ENCODE data around the gene CENPB. TPM values are rescaled to one million over a fixed set of nuclear protein-coding genes. Genes with fewer than 3 reads are reported as not detected.

CENPB gene
- polyA plus RNA-seq, 1 of the 3 experiments (the other 2 are of a cell fraction), result 41.2 TPM

DNA sequence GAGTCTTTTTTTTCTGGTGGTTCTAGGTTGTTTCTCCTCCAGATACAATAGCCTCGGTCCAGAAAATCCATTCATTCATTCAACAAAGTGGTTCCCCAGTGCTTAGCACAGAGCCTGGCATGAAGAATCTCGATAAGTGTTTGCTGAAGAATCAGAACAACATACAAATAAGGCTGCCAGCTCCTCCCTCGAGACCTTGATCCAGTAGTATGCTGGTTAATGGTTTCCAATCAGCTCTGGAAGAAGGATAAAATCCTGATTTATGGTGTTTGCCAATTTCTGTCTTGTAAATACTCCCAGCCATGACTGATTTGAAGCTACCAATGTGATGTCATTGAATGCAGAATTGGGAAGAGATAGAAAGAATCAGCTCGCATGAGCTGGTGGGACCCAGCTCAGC is 50.8 kb downstream of the CENPB start:
- Histone ChIP-seq H3K4me1 (ENCODE audit: control insufficient read depth in 1 of 2, insufficient read depth in 2 of 2, low read depth in 1 of 2, low read length in 1 of 2) (peaks cover 0 to 14% of the 10 kb centered on the region in 2 experiments; a peak in 1 of 4 replicates), H3K9me2 (no peaks in the 10 kb centered on the region), H3F3A (replicated peaks; ENCODE audit: insufficient read depth) (no peaks in the 10 kb centered on the region), H3K9ac (no peak overlapping the region), H3K79me2 (ENCODE audit: insufficient read depth) (no peaks in the 10 kb centered on the region), H3K27ac (ENCODE audit: low read depth in 2 of 2, low read length in 1 of 2) (no peak overlapping the region), H4K20me1 (ENCODE audit: insufficient read depth) (no peaks in the 10 kb centered on the region), H3K4me3 (ENCODE audit: low read depth in 2 of 2, low read length in 1 of 2) (no peak overlapping the region), H3K9me3 (no peaks in the 10 kb centered on the region), H3K36me3 (replicated peaks in 1 of 2; ENCODE audit: control insufficient read depth in 1 of 2, insufficient read depth in 2 of 2, low read length in 1 of 2) (no peaks in the 10 kb centered on the region), H3K27me3 (ENCODE audit: insufficient read depth) (peaks cover 6% of the 10 kb centered on the region; the same call in 1 of the 2 replicates), H3K4me2 (no peak overlapping the region), H2AFZ (ENCODE audit: low read depth) (no peak overlapping the region)
- 60% methylated on average over 4 of the region's 4 CpGs for WGBS (ENCODE audit: low lambda C conversion rate)
- DNase-seq, result no peak
- TF ChIP-seq, protein P1, sequence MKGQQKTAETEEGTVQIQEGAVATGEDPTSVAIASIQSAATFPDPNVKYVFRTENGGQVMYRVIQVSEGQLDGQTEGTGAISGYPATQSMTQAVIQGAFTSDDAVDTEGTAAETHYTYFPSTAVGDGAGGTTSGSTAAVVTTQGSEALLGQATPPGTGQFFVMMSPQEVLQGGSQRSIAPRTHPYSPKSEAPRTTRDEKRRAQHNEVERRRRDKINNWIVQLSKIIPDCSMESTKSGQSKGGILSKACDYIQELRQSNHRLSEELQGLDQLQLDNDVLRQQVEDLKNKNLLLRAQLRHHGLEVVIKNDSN (IDR thresholded peaks at IDR 0.05; ENCODE audit: borderline replicate concordance, low read depth), result no peak
- TF ChIP-seq, protein P2, sequence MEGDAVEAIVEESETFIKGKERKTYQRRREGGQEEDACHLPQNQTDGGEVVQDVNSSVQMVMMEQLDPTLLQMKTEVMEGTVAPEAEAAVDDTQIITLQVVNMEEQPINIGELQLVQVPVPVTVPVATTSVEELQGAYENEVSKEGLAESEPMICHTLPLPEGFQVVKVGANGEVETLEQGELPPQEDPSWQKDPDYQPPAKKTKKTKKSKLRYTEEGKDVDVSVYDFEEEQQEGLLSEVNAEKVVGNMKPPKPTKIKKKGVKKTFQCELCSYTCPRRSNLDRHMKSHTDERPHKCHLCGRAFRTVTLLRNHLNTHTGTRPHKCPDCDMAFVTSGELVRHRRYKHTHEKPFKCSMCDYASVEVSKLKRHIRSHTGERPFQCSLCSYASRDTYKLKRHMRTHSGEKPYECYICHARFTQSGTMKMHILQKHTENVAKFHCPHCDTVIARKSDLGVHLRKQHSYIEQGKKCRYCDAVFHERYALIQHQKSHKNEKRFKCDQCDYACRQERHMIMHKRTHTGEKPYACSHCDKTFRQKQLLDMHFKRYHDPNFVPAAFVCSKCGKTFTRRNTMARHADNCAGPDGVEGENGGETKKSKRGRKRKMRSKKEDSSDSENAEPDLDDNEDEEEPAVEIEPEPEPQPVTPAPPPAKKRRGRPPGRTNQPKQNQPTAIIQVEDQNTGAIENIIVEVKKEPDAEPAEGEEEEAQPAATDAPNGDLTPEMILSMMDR (IDR thresholded peaks at IDR 0.05), result no peak
- TF ChIP-seq, protein P3, sequence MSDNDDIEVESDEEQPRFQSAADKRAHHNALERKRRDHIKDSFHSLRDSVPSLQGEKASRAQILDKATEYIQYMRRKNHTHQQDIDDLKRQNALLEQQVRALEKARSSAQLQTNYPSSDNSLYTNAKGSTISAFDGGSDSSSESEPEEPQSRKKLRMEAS (IDR thresholded peaks at IDR 0.05; ENCODE audit: low read depth), result no peak
- TF ChIP-seq YY1 (IDR thresholded peaks at IDR 0.05; ENCODE audit: low read depth), result no peak
- TF ChIP-seq NFIC (IDR thresholded peaks at IDR 0.05; ENCODE audit: borderline replicate concordance), result no peak
- no peak for TF ChIP-seq RCOR1 (IDR thresholded peaks at IDR 0.05; ENCODE audit: low read length)
- TF ChIP-seq RFX5 (IDR thresholded peaks at IDR 0.05; ENCODE audit: low read length), result no peak
- TF ChIP-seq MXI1 (IDR thresholded peaks at IDR 0.05; ENCODE audit: low read depth, low read length), result no peak
- TF ChIP-seq JUND (IDR thresholded peaks at IDR 0.05), result no peak
- no peak for TF ChIP-seq TAF1 (IDR thresholded peaks at IDR 0.05; ENCODE audit: borderline replicate concordance, low read depth, low read length)
- TF ChIP-seq FOSL2 (IDR thresholded peaks at IDR 0.05; ENCODE audit: borderline replicate concordance, low read depth), result no peak
- TF ChIP-seq, protein P4, sequence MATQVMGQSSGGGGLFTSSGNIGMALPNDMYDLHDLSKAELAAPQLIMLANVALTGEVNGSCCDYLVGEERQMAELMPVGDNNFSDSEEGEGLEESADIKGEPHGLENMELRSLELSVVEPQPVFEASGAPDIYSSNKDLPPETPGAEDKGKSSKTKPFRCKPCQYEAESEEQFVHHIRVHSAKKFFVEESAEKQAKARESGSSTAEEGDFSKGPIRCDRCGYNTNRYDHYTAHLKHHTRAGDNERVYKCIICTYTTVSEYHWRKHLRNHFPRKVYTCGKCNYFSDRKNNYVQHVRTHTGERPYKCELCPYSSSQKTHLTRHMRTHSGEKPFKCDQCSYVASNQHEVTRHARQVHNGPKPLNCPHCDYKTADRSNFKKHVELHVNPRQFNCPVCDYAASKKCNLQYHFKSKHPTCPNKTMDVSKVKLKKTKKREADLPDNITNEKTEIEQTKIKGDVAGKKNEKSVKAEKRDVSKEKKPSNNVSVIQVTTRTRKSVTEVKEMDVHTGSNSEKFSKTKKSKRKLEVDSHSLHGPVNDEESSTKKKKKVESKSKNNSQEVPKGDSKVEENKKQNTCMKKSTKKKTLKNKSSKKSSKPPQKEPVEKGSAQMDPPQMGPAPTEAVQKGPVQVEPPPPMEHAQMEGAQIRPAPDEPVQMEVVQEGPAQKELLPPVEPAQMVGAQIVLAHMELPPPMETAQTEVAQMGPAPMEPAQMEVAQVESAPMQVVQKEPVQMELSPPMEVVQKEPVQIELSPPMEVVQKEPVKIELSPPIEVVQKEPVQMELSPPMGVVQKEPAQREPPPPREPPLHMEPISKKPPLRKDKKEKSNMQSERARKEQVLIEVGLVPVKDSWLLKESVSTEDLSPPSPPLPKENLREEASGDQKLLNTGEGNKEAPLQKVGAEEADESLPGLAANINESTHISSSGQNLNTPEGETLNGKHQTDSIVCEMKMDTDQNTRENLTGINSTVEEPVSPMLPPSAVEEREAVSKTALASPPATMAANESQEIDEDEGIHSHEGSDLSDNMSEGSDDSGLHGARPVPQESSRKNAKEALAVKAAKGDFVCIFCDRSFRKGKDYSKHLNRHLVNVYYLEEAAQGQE (IDR thresholded peaks at IDR 0.05; ENCODE audit: low read depth, low read length), result no peak
- no peak for TF ChIP-seq FOXJ3 (CRISPR knock-in tag; IDR thresholded peaks at IDR 0.05)
- TF ChIP-seq, protein P5, sequence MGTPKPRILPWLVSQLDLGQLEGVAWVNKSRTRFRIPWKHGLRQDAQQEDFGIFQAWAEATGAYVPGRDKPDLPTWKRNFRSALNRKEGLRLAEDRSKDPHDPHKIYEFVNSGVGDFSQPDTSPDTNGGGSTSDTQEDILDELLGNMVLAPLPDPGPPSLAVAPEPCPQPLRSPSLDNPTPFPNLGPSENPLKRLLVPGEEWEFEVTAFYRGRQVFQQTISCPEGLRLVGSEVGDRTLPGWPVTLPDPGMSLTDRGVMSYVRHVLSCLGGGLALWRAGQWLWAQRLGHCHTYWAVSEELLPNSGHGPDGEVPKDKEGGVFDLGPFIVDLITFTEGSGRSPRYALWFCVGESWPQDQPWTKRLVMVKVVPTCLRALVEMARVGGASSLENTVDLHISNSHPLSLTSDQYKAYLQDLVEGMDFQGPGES (IDR thresholded peaks at IDR 0.05; ENCODE audit: low read depth, low read length), result no peak
- TF ChIP-seq, protein P6, sequence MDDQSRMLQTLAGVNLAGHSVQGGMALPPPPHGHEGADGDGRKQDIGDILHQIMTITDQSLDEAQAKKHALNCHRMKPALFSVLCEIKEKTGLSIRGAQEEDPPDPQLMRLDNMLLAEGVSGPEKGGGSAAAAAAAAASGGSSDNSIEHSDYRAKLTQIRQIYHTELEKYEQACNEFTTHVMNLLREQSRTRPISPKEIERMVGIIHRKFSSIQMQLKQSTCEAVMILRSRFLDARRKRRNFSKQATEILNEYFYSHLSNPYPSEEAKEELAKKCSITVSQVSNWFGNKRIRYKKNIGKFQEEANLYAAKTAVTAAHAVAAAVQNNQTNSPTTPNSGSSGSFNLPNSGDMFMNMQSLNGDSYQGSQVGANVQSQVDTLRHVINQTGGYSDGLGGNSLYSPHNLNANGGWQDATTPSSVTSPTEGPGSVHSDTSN (IDR thresholded peaks at IDR 0.05), result no peak
- no peak for TF ChIP-seq MEF2A (IDR thresholded peaks at IDR 0.05; ENCODE audit: borderline replicate concordance, low read depth)
- TF ChIP-seq POLR2AphosphoS5 (IDR thresholded peaks at IDR 0.05; ENCODE audit: low read depth, low read length), result no peak
- TF ChIP-seq EZH2phosphoT487 (IDR thresholded peaks at IDR 0.05; ENCODE audit: borderline replicate concordance, low read depth), result no peak
- TF ChIP-seq SIN3A (IDR thresholded peaks at IDR 0.05; ENCODE audit: borderline replicate concordance, low read depth, low read length), result no peak
- TF ChIP-seq TEAD4 (IDR thresholded peaks at IDR 0.05; ENCODE audit: borderline replicate concordance, insufficient read depth), result no peak
- POLR2A ChIA-PET, result interaction anchor here (0.7 kb wide), 1 partner anchor 385 kb away, joined by 3 read pairs; no protein-coding TSS in a partner anchor
- CTCF ChIA-PET, result interaction anchor here (0.8 to 2.6 kb wide), 6 partner anchors 12 to 59 kb away, joined by 3 to 12 read pairs (median 6); no protein-coding TSS in a partner anchor
